ENCODE results near the gene AFDN.

GRCh38 chr6:167855825-167856425 lies 29.2 kb downstream of the AFDN start:
- no peak for TF ChIP-seq ARNT (IDR thresholded peaks at IDR 0.05)
- no peak for TF ChIP-seq SP1 (IDR thresholded peaks at IDR 0.05)
- no peak for TF ChIP-seq CTBP1 (IDR thresholded peaks at IDR 0.05; ENCODE audit: borderline replicate concordance)
- TF ChIP-seq BHLHE40 (IDR thresholded peaks at IDR 0.05; ENCODE audit: borderline replicate concordance) = no peak
- TF ChIP-seq SUZ12 (IDR thresholded peaks at IDR 0.05) = no peak
- TF ChIP-seq FOXA1 (IDR thresholded peaks at IDR 0.05) = no peak
- no peak for TF ChIP-seq ZNF384 (IDR thresholded peaks at IDR 0.05)
- TF ChIP-seq TARDBP (IDR thresholded peaks at IDR 0.05) = no peak
- no peak for TF ChIP-seq FOXM1 (IDR thresholded peaks at IDR 0.05; ENCODE audit: borderline replicate concordance)
